CD4-positive, alpha-beta memory T cell (primary cell): ENCODE results near the gene CYP4F2. TPM values are rescaled to one million over a fixed set of nuclear protein-coding genes. Genes with fewer than 3 reads are reported as not detected.
"Not testable (repeated sequence)": the region's sequence is repeated elsewhere in the genome, so short reads cannot be mapped to it uniquely, and the experiment has no call there.

ENCODE experiments used
- CTCF ChIA-PET: fragments of 350-600 bp; sonication (Branson Sonifier 250); formaldehyde crosslinking; loops from one replicate; lab custom pipeline; 2021; ENCODE audit warnings: inconsistent platforms; ENCODE audit not compliant: partially characterized antibody; lab: Charles Lee
- POLR2A ChIA-PET: fragments of 350-600 bp; sonication (Branson Sonifier 250); formaldehyde crosslinking; loops from one replicate; lab custom pipeline; 2021; ENCODE audit not compliant: partially characterized antibody; lab: Charles Lee
- DNase-seq, 5 donors: peaks; one replicate each; pipeline versions ENCODE4 v3.0.0 to v3.0.0-alpha.2; 2020 to 2022; ENCODE audit warnings: mixed read lengths in 1 of 5
- H3K27ac ChIP-seq: one replicate; pipeline ENCODE4 v1.7.0; 2013; ENCODE audit warnings: low read depth, low read length
- H3K27me3 ChIP-seq: 2 replicates; pipeline ENCODE4 v1.7.0; 2013; ENCODE audit warnings: mild to moderate bottlenecking, low read length, moderate library complexity; ENCODE audit not compliant: insufficient read depth
- H3K36me3 ChIP-seq: 2 replicates; pipeline ENCODE4 v1.7.0; 2013; ENCODE audit warnings: mild to moderate bottlenecking, low read length, moderate library complexity; ENCODE audit not compliant: insufficient read depth
- H3K4me1 ChIP-seq: 2 replicates; pipeline ENCODE4 v1.7.0; 2013; ENCODE audit warnings: mild to moderate bottlenecking, low read length, moderate library complexity; ENCODE audit not compliant: insufficient read depth
- H3K4me3 ChIP-seq, 2 donors: one replicate each; pipeline ENCODE4 v1.7.0; 2013; ENCODE audit warnings: low read length in 2 of 2, mild to moderate bottlenecking in 1 of 2
- H3K9me3 ChIP-seq, 2 donors: one replicate each; pipeline ENCODE4 v1.7.0; 2013; ENCODE audit warnings: low read length in 2 of 2, control low read depth in 1 of 2; ENCODE audit not compliant: control insufficient read depth in 1 of 2
- H3K27ac Mint-ChIP-seq, 7 donors: one replicate each; pipeline ENCODE4 v1.8.0; 2020 to 2021; ENCODE audit warnings: mixed read lengths in 7 of 7, mild to moderate bottlenecking in 6 of 7, inconsistent platforms in 3 of 7, moderate library complexity in 3 of 7
- H3K27me3 Mint-ChIP-seq, 2 donors: one replicate each; pipeline ENCODE4 v1.8.0; 2020 to 2021; ENCODE audit warnings: mixed read lengths in 2 of 2
- H3K36me3 Mint-ChIP-seq, 2 donors: one replicate each; pipeline ENCODE4 v1.8.0; 2020 to 2021; ENCODE audit warnings: mixed read lengths in 2 of 2, inconsistent platforms in 1 of 2, mild to moderate bottlenecking in 1 of 2
- H3K4me1 Mint-ChIP-seq, 4 donors: one replicate each; pipeline ENCODE4 v1.8.0; 2020 to 2021; ENCODE audit warnings: mixed read lengths in 4 of 4, mild to moderate bottlenecking in 1 of 4
- H3K4me3 Mint-ChIP-seq, 8 donors: one replicate each; pipeline ENCODE4 v1.8.0; 2020 to 2021; ENCODE audit warnings: mixed read lengths in 8 of 8, mild to moderate bottlenecking in 7 of 8, moderate library complexity in 6 of 8, inconsistent platforms in 3 of 8
- H3K9me3 Mint-ChIP-seq, 8 donors: one replicate each; pipeline ENCODE4 v1.8.0; 2020 to 2021; ENCODE audit warnings: mixed read lengths in 8 of 8, mild to moderate bottlenecking in 5 of 8, inconsistent platforms in 3 of 8, moderate library complexity in 1 of 8
- intact Hi-C: fragments of 100-400 bp; cut with micrococcal nuclease; formaldehyde crosslinking; loops from one replicate; pipeline ENCODE4 v1.15.1; 2023
- polyA plus RNA-seq, 2 donors: library from polyadenylated mRNA; unstranded; fragments of 300-500 nt; fragmentation: Illumina TruSeq; gene quantifications; one replicate each; pipeline ENCODE4 v1.2.3, GENCODE V29; 2021
- total RNA-seq, 2 experiments: library from RNA; stranded (reverse); gene quantifications; one replicate each; pipeline ENCODE4 v1.2.3, GENCODE V29; 2021

Gene CYP4F2
- total and polyA plus RNA-seq, 4 experiments from 2014 or later = not detected

- H3K27me3 Mint-ChIP-seq = peaks cover 21 to 30% of the 10 kb centered on the region in 2 donors
These were observed 24.1 kb downstream of the CYP4F2 start for GRCh38 chr19:15873771-15874170.

GRCh38 chr19:15871570-15871969 is 26.3 kb downstream of the CYP4F2 start:
- no peaks in the 10 kb centered on the region for H3K27me3 ChIP-seq
- Mint-ChIP-seq H3K4me3 (peak overlapping the region in 5 of 8 donors; percentile 28 to 79 (median 68)), H3K4me1 (peaks cover 4 to 19% (median 6%) of the 10 kb centered on the region in 4 donors), H3K27ac (peak overlapping the region in 1 of 7 donors; percentile 61), H3K36me3 (no peaks in the 10 kb centered on the region), H3K9me3 (peaks cover 0 to 7% (median 3%) of the 10 kb centered on the region in 8 donors), H3K27me3 (peaks cover 15 to 29% of the 10 kb centered on the region in 2 donors)
- H3K9me3 ChIP-seq = no peaks in the 10 kb centered on the region
- no peak overlapping the region for H3K27ac ChIP-seq
- H3K4me1 ChIP-seq = peaks cover 7% of the 10 kb centered on the region
- intact Hi-C loops = no loop called here
- DNase-seq = peak in 2 of 5 donors; percentile 1 to 3
- H3K36me3 ChIP-seq = no peaks in the 10 kb centered on the region
- POLR2A ChIA-PET = no interaction called here
- CTCF ChIA-PET = interaction anchor here (0.6 to 1.4 kb wide), 3 partner anchors 27 to 62 kb away, joined by 3 to 5 read pairs (median 3); no protein-coding TSS in a partner anchor
- H3K4me3 ChIP-seq = no peak overlapping the region

More at GRCh38 chr19:15873771-15874170, 24.1 kb downstream of the CYP4F2 start:
- H3K4me3 Mint-ChIP-seq, H3K27me3 ChIP-seq, H3K4me1 ChIP-seq, CTCF ChIA-PET, H3K27ac Mint-ChIP-seq, intact Hi-C loops, H3K27ac ChIP-seq, H3K4me3 ChIP-seq, DNase-seq, POLR2A ChIA-PET, H3K9me3 Mint-ChIP-seq, H3K9me3 ChIP-seq, H3K36me3 Mint-ChIP-seq, H3K36me3 ChIP-seq: not testable (repeated sequence)
- peaks cover 4 to 19% (median 5%) of the 10 kb centered on the region in 4 donors for H3K4me1 Mint-ChIP-seq

GRCh38 chr19:15869873-15870272 is 28.0 kb downstream of the CYP4F2 start:
- ChIA-PET CTCF (interaction anchor here (0.8 to 2.8 kb wide), 11 partner anchors 10 to 243 kb away, joined by 3 to 33 read pairs (median 4); no protein-coding TSS in a partner anchor), POLR2A (interaction anchor here (1.2 kb wide), 1 partner anchor 34 kb away, joined by 5 read pairs; no protein-coding TSS in a partner anchor)
- no peaks in the 10 kb centered on the region for H3K36me3 ChIP-seq
- peaks cover 4 to 19% (median 6%) of the 10 kb centered on the region in 4 donors for H3K4me1 Mint-ChIP-seq
- H3K4me1 ChIP-seq = peaks cover 7% of the 10 kb centered on the region
- H3K4me3 Mint-ChIP-seq = no peak overlapping the region
- H3K4me3 ChIP-seq = no peak overlapping the region
- intact Hi-C loops = loop anchor here (1.0 to 2.0 kb wide), 5 partner anchors 33 to 312 kb away; no protein-coding TSS in a partner anchor
- no peak for DNase-seq
- peaks cover 0 to 7% (median 3%) of the 10 kb centered on the region in 8 donors for H3K9me3 Mint-ChIP-seq
- H3K27ac ChIP-seq = no peak overlapping the region
- H3K36me3 Mint-ChIP-seq = no peaks in the 10 kb centered on the region
- H3K27ac Mint-ChIP-seq = no peak overlapping the region
- H3K9me3 ChIP-seq = no peaks in the 10 kb centered on the region
- H3K27me3 Mint-ChIP-seq = peaks cover 9 to 22% of the 10 kb centered on the region in 2 donors
- no peaks in the 10 kb centered on the region for H3K27me3 ChIP-seq

- no peaks in the 10 kb centered on the region for H3K27me3 ChIP-seq
- H3K4me3 Mint-ChIP-seq = no peak overlapping the region
- H3K9me3 Mint-ChIP-seq = peaks cover 0 to 3% (median 0%) of the 10 kb centered on the region in 8 donors
- H3K27ac ChIP-seq = no peak overlapping the region
- no peak overlapping the region for H3K4me3 ChIP-seq
- no peaks in the 10 kb centered on the region for H3K36me3 Mint-ChIP-seq
- peaks cover 7% of the 10 kb centered on the region for H3K4me1 ChIP-seq
- intact Hi-C loops = loop anchor here (1.0 to 2.0 kb wide), 5 partner anchors 32 to 313 kb away; no protein-coding TSS in a partner anchor
- H3K36me3 ChIP-seq = no peaks in the 10 kb centered on the region
- peaks cover 4 to 18% of the 10 kb centered on the region in 2 donors for H3K27me3 Mint-ChIP-seq
- peak overlapping the region in 3 of 7 donors; percentile 17 to 77 (median 60) for H3K27ac Mint-ChIP-seq
- peak in 4 of 5 donors; percentile 26 to 49 (median 36) for DNase-seq
- H3K9me3 ChIP-seq = no peaks in the 10 kb centered on the region
- ChIA-PET CTCF (interaction anchor here (0.8 to 2.8 kb wide), 12 partner anchors 9 to 242 kb away, joined by 3 to 33 read pairs (median 4); no protein-coding TSS in a partner anchor), POLR2A (interaction anchor here (1.2 kb wide), 1 partner anchor 33 kb away, joined by 5 read pairs; no protein-coding TSS in a partner anchor)
- H3K4me1 Mint-ChIP-seq = peaks cover 4 to 19% (median 6%) of the 10 kb centered on the region in 4 donors
These were observed 28.7 kb downstream of the CYP4F2 start for GRCh38 chr19:15869109-15869555.

- H3K27ac Mint-ChIP-seq = peak overlapping the region in 1 of 7 donors; percentile 44
- peaks cover 1 to 10% of the 10 kb centered on the region in 2 donors for H3K27me3 Mint-ChIP-seq
- Histone ChIP-seq H3K9me3 (no peaks in the 10 kb centered on the region), H3K27me3 (no peaks in the 10 kb centered on the region), H3K36me3 (no peaks in the 10 kb centered on the region), H3K4me1 (peaks cover 7% of the 10 kb centered on the region), H3K4me3 (no peak overlapping the region), H3K27ac (no peak overlapping the region)
- DNase-seq = no peak
- ChIA-PET CTCF (interaction anchor here (0.8 to 1.3 kb wide), 2 partner anchors 54 to 56 kb away, joined by 3 to 4 read pairs; no protein-coding TSS in a partner anchor), POLR2A (no interaction called here)
- intact Hi-C loops = no loop called here
- no peak overlapping the region for H3K4me3 Mint-ChIP-seq
- no peaks in the 10 kb centered on the region for H3K36me3 Mint-ChIP-seq
- no peaks in the 10 kb centered on the region for H3K9me3 Mint-ChIP-seq
- H3K4me1 Mint-ChIP-seq = peaks cover 4 to 17% (median 6%) of the 10 kb centered on the region in 4 donors
These were observed 31.2 kb downstream of the CYP4F2 start for GRCh38 chr19:15866636-15867035.

- Histone ChIP-seq H3K4me1 (no peaks in the 10 kb centered on the region), H3K4me3 (no peak overlapping the region), H3K27me3 (no peaks in the 10 kb centered on the region), H3K27ac (no peak overlapping the region), H3K36me3 (no peaks in the 10 kb centered on the region), H3K9me3 (no peaks in the 10 kb centered on the region)
- no peaks in the 10 kb centered on the region for H3K9me3 Mint-ChIP-seq
- peaks cover 4 to 8% (median 6%) of the 10 kb centered on the region in 4 donors for H3K4me1 Mint-ChIP-seq
- no peak for DNase-seq
- H3K36me3 Mint-ChIP-seq = no peaks in the 10 kb centered on the region
- no peak overlapping the region for H3K4me3 Mint-ChIP-seq
- CTCF ChIA-PET = interaction anchor here (1.1 kb wide), 1 partner anchor 53 kb away, joined by 3 read pairs; no protein-coding TSS in a partner anchor
- H3K27me3 Mint-ChIP-seq = peaks cover 4 to 12% of the 10 kb centered on the region in 2 donors
- intact Hi-C loops = no loop called here
- H3K27ac Mint-ChIP-seq = peak overlapping the region in 2 of 7 donors; percentile 43 to 62
- POLR2A ChIA-PET = interaction anchor here (0.8 to 0.9 kb wide), 2 partner anchors 21 to 49 kb away, joined by 3 read pairs; no protein-coding TSS in a partner anchor
These were observed 33.0 kb downstream of the CYP4F2 start for GRCh38 chr19:15864824-15865223.

GRCh38 chr19:15863272-15863671 is 34.6 kb downstream of the CYP4F2 start:
- Histone ChIP-seq H3K27me3 (no peaks in the 10 kb centered on the region), H3K4me1 (no peaks in the 10 kb centered on the region), H3K27ac (no peak overlapping the region), H3K36me3 (no peaks in the 10 kb centered on the region), H3K4me3 (no peak overlapping the region), H3K9me3 (no peaks in the 10 kb centered on the region)
- ChIA-PET POLR2A (no interaction called here), CTCF (no interaction called here)
- Mint-ChIP-seq H3K4me1 (peaks cover 0 to 2% (median 0%) of the 10 kb centered on the region in 4 donors), H3K27ac (no peak overlapping the region), H3K4me3 (no peak overlapping the region), H3K27me3 (peaks cover 4% of the 10 kb centered on the region in 2 donors), H3K36me3 (no peaks in the 10 kb centered on the region), H3K9me3 (no peaks in the 10 kb centered on the region)
- DNase-seq = no peak
- intact Hi-C loops = no loop called here
